Measurements from ENCODE around the gene FDXACB1.

The FDXACB1 gene

GRCh38 chr11:111917312-111917711 lies 38.3 kb upstream of the FDXACB1 start:
- Histone ChIP-seq H3F3A (ENCODE audit: insufficient read depth, low read length) (no peaks in the 10 kb centered on the region; the same call in 1 of the 2 replicates), H3K27me3 (replicated peaks; ENCODE audit: insufficient read depth, low read length) (no peaks in the 10 kb centered on the region), H3K4me2 (ENCODE audit: low read depth, low read length) (no peak overlapping the region), H3K9me3 (replicated peaks; ENCODE audit: insufficient read depth, low read length) (no peaks in the 10 kb centered on the region), H3K9ac (ENCODE audit: low read length) (no peak overlapping the region), H4K20me1 (ENCODE audit: insufficient read depth, low read length) (no peaks in the 10 kb centered on the region), H3K9me2 (replicated peaks; ENCODE audit: insufficient read depth, low read length) (no peaks in the 10 kb centered on the region), H3K36me3 (replicated peaks; ENCODE audit: insufficient read depth, low read length) (no peaks in the 10 kb centered on the region), H3K27ac (ENCODE audit: low read length) (no peak overlapping the region), H2AFZ (ENCODE audit: low read length) (no peak overlapping the region), H3K4me3 (ENCODE audit: low read length) (no peak overlapping the region), H3K79me2 (ENCODE audit: low read length) (no peaks in the 10 kb centered on the region), H3K4me1 (ENCODE audit: low read length) (no peaks in the 10 kb centered on the region)
- no peak for DNase-seq
- TF ChIP-seq EZH2phosphoT487 (IDR thresholded peaks at IDR 0.05; ENCODE audit: low read length) (no peak), EZH2 (optimal IDR thresholded peaks at IDR 0.05; ENCODE audit: low read depth, low read length) (no peak), CTCF (IDR thresholded peaks at IDR 0.05; ENCODE audit: low read length) (no peak)

- DNase-seq = no peak
- Histone ChIP-seq H3K9me3 (replicated peaks; ENCODE audit: insufficient read depth, low read length) (no peaks in the 10 kb centered on the region), H3K9me2 (replicated peaks; ENCODE audit: insufficient read depth, low read length) (no peaks in the 10 kb centered on the region), H3K9ac (ENCODE audit: low read length) (no peak overlapping the region), H3F3A (ENCODE audit: insufficient read depth, low read length) (no peaks in the 10 kb centered on the region; the same call in 1 of the 2 replicates), H3K27me3 (replicated peaks; ENCODE audit: insufficient read depth, low read length) (no peaks in the 10 kb centered on the region), H2AFZ (ENCODE audit: low read length) (no peak overlapping the region), H3K27ac (ENCODE audit: low read length) (no peak overlapping the region), H3K4me2 (ENCODE audit: low read depth, low read length) (no peak overlapping the region), H3K4me1 (ENCODE audit: low read length) (no peaks in the 10 kb centered on the region), H3K79me2 (ENCODE audit: low read length) (no peaks in the 10 kb centered on the region), H3K36me3 (replicated peaks; ENCODE audit: insufficient read depth, low read length) (no peaks in the 10 kb centered on the region), H3K4me3 (ENCODE audit: low read length) (no peak overlapping the region), H4K20me1 (ENCODE audit: insufficient read depth, low read length) (no peaks in the 10 kb centered on the region)
- TF ChIP-seq EZH2 (optimal IDR thresholded peaks at IDR 0.05; ENCODE audit: low read depth, low read length) (no peak), EZH2phosphoT487 (IDR thresholded peaks at IDR 0.05; ENCODE audit: low read length) (no peak), CTCF (IDR thresholded peaks at IDR 0.05; ENCODE audit: low read length) (no peak)
Measured at GRCh38 chr11:111916768-111917167, 37.8 kb upstream of the FDXACB1 start.

- H3K27ac ChIP-seq (ENCODE audit: low read length) = no peak overlapping the region
- H2AFZ ChIP-seq (ENCODE audit: low read length) = no peak overlapping the region
- no peaks in the 10 kb centered on the region; the same call in 1 of the 2 replicates for H3K27me3 ChIP-seq (replicated peaks; ENCODE audit: insufficient read depth, low read length)
- no peaks in the 10 kb centered on the region for H4K20me1 ChIP-seq (ENCODE audit: insufficient read depth, low read length)
- DNase-seq = no peak
- no peak overlapping the region for H3K4me3 ChIP-seq (ENCODE audit: low read length)
- no peaks in the 10 kb centered on the region; the same call in 1 of the 2 replicates for H3F3A ChIP-seq (ENCODE audit: insufficient read depth, low read length)
- H3K4me1 ChIP-seq (ENCODE audit: low read length) = no peaks in the 10 kb centered on the region
- H3K9me3 ChIP-seq (replicated peaks; ENCODE audit: insufficient read depth, low read length) = no peaks in the 10 kb centered on the region
- no peaks in the 10 kb centered on the region for H3K9me2 ChIP-seq (replicated peaks; ENCODE audit: insufficient read depth, low read length)
- H3K9ac ChIP-seq (ENCODE audit: low read length) = no peak overlapping the region
- no peak overlapping the region for H3K4me2 ChIP-seq (ENCODE audit: low read depth, low read length)
- H3K36me3 ChIP-seq (replicated peaks; ENCODE audit: insufficient read depth, low read length) = no peaks in the 10 kb centered on the region
- no peak for TF ChIP-seq CTCF (IDR thresholded peaks at IDR 0.05; ENCODE audit: low read length)
- no peak for TF ChIP-seq EZH2phosphoT487 (IDR thresholded peaks at IDR 0.05; ENCODE audit: low read length)
- no peak for TF ChIP-seq EZH2 (optimal IDR thresholded peaks at IDR 0.05; ENCODE audit: low read depth, low read length)
- no peaks in the 10 kb centered on the region for H3K79me2 ChIP-seq (ENCODE audit: low read length)
Measured at GRCh38 chr11:111913997-111914396, 35.0 kb upstream of the FDXACB1 start.
